GM21576 (cell line): ENCODE data around the gene MST1.

Experiments
- ATAC-seq: cut with Tn5 transposase; IDR thresholded peaks from one replicate; pipeline ENCODE4 v1.9.1; 2021; ENCODE audit warnings: mild to moderate bottlenecking, moderate library complexity; ENCODE audit not compliant: unreplicated experiment

The MST1 gene

GRCh38 chr3:49639551-49639950, 49.7 kb downstream of the MST1 start:
- no peak for ATAC-seq

GRCh38 chr3:49638445-49638844, 50.8 kb downstream of the MST1 start:
- ATAC-seq, result no peak

- no peak for ATAC-seq
Measured at GRCh38 chr3:49636883-49637609, 52.2 kb downstream of the MST1 start.

DNA sequence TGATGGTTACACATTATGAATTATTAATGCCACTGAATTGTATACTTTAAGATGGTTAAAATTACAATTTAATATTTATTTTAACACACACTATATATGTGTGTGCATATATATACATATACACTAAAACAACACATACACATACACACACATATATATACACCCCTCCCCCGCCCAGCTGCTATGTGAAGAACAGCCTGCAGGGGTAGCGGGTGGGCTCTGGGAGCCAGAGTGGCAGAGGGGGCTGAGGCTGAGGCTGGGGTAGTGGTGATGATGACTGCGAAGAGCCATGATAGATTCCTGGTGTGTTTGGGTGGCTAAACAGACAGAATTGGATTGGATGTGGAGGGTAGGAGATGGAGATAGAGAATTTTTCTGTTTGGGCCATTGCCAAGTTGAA, 54.5 kb downstream of the MST1 start:
- no peak for ATAC-seq
